Measurements from ENCODE around the gene GNG13.

The GNG13 gene

DNA sequence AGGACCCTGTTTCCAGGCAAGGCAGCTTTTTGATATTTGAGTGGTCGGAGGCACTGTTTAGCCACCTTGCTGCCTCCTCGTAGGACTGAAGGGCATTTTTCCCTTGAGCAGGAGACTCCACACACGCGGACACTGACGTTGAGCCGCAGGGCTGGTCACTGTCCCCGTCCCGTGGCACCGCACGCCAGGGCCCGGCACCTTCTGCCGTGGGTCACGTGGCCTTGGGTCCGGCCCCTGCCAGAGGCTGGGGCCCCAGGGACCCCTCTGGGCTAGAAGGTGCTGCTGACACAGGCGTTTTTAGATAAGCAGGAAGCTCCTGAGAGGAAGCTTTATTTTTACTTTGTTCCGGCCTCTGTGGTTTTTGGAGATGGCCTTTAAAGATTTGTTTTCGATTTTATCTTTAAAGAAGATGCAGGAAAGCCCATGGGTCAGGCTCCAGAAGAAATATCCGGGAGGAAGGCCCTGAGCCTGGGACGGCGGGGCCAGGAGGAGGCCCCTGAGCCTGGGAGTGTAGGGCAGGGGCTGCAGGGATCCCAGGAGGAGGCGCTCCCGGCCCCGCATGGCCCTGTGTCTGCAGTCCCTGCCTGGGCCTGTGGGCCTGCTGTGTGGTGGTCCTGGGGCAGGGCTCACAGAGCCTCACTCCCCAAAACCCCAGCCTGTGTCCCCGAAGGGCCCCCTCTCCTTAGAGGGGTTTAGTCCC, 30.5 kb upstream of the GNG13 start:
- no peak overlapping the region for H3K4me3 ChIP-seq (ENCODE audit: low read depth, low read length)
- no peak for DNase-seq (ENCODE audit: low read depth)

DNA sequence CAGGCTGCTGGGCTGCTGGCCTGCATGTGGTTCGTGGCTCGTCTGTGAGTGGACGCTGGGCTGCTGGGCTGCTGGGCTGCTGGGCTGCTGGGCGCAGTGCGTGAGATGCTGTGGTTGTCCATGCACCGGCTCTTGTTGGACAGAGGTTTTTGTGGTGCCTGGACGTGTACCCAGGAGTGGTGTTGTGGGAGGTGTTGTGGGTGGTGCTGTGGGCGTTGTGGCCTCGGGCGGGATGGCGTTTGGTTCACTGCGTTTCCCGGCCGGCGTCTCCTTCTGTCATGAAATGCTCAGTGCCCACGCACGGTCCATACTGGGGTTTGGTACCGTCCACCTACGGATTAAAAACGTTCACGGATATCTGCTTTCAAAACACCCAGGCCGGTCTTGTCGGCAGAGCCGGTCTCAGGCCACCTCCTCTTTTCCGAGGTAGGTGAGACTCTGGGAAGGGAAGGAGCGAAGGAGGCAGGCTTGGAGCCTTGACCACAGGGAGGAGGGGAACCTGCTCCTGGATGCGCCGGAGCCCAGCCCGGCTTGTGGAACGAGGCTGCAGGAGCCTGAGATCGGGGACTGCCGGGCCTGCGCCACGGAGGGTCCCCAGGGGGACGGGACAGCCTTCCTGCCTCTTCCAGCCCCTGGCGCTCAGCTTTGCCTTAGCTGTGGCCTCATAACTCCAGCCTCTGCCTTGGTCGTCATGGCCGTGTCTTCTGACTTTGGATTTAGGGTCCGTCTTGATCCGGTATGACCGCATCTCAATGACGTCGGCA, 29.8 kb upstream of the GNG13 start:
- H3K4me3 ChIP-seq (ENCODE audit: low read depth, low read length), result no peak overlapping the region
- DNase-seq (ENCODE audit: low read depth), result no peak
- TF ChIP-seq, protein P1, sequence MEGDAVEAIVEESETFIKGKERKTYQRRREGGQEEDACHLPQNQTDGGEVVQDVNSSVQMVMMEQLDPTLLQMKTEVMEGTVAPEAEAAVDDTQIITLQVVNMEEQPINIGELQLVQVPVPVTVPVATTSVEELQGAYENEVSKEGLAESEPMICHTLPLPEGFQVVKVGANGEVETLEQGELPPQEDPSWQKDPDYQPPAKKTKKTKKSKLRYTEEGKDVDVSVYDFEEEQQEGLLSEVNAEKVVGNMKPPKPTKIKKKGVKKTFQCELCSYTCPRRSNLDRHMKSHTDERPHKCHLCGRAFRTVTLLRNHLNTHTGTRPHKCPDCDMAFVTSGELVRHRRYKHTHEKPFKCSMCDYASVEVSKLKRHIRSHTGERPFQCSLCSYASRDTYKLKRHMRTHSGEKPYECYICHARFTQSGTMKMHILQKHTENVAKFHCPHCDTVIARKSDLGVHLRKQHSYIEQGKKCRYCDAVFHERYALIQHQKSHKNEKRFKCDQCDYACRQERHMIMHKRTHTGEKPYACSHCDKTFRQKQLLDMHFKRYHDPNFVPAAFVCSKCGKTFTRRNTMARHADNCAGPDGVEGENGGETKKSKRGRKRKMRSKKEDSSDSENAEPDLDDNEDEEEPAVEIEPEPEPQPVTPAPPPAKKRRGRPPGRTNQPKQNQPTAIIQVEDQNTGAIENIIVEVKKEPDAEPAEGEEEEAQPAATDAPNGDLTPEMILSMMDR (IDR thresholded peaks at IDR 0.05; ENCODE audit: control insufficient read depth, extremely low read depth, insufficient read depth), result no peak

More for the DNA sequence above, 30.5 kb upstream of the GNG13 start:
- TF ChIP-seq, protein P1 (IDR thresholded peaks at IDR 0.05; ENCODE audit: control insufficient read depth, extremely low read depth, insufficient read depth), result no peak

DNA sequence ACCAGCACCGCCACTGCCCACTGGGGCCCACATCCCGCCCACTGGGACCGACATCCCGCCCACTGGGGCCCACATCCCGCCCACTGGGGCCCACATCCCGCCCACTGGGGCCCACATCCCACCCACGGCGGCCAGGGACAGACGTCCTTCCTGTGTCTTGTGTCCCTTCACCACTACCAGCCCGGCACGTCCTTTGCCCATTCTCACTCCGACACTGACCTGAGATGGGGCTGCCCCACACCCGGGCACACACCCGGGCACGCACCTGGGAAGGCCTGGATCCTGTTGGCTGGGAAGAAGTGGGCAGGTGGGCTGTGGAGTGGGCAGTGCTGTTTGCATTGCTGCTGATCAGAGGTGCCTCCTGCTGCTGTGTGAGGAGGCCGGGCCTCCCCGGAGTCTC, 28.4 kb upstream of the GNG13 start:
- no peak for DNase-seq (ENCODE audit: low read depth)
- no peak overlapping the region for H3K4me3 ChIP-seq (ENCODE audit: low read depth, low read length)
- TF ChIP-seq, protein P1 (IDR thresholded peaks at IDR 0.05; ENCODE audit: control insufficient read depth, extremely low read depth, insufficient read depth), result no peak

DNA sequence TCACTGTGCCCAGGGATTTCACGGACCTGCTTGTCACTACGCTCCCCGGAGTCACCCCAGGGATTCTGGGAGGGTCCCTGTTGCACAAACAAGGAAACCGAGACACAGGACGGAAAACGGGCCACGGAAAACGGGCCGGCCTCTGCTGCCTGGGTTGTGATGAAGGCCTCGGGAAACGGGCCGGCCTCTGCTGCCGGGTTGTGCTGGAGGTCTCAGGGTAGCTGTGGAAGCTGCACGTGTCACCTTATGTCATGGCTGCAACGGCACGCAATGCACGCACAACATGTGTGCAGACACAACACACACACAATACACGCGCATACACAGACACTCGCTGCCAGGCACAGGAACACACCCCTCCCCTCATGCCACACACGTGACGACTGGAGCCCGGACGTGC, 27.0 kb upstream of the GNG13 start:
- no peak overlapping the region for H3K4me3 ChIP-seq (ENCODE audit: low read depth, low read length)
- no peak for DNase-seq (ENCODE audit: low read depth)
- TF ChIP-seq, protein P1 (IDR thresholded peaks at IDR 0.05; ENCODE audit: control insufficient read depth, extremely low read depth, insufficient read depth), result no peak

DNA sequence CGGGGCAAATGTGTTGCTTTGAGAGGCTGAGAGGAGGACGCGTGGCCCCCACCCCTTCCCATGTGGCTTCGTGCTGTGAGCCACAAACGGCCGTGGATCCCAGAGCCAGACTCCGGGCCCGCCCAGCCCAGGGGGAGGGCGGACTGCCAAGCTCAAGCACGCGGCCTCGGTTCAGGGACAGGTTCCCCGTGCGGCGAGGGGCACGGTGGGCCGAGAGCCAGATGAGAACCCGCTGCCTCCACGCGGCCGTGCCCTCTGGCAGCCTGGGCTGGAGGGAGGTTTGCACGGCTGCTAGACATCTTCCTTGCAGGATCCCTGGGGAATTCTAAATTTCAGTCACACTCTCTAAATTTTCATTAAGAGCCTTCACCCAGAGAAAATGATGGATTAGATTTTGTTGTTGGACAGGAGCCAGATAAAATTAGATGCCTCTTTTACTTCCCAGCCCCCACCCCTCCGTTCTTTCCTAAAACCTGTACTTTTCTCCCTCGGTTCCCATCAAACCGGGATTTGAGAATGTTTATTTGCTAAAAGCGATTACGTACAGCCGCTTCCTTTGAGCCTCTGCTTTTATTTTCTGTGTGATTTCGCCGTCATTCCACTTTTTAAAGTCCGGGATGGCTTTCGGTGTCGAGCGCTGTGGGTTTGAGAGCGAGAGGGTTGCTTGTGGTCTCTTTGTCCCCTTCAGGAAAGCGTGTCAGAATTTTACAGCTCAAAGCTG, 25.0 kb upstream of the GNG13 start:
- no peak overlapping the region for H3K4me3 ChIP-seq (ENCODE audit: low read depth, low read length)
- TF ChIP-seq, protein P1 (IDR thresholded peaks at IDR 0.05; ENCODE audit: control insufficient read depth, extremely low read depth, insufficient read depth), result no peak
- DNase-seq (ENCODE audit: low read depth), result no peak

DNA sequence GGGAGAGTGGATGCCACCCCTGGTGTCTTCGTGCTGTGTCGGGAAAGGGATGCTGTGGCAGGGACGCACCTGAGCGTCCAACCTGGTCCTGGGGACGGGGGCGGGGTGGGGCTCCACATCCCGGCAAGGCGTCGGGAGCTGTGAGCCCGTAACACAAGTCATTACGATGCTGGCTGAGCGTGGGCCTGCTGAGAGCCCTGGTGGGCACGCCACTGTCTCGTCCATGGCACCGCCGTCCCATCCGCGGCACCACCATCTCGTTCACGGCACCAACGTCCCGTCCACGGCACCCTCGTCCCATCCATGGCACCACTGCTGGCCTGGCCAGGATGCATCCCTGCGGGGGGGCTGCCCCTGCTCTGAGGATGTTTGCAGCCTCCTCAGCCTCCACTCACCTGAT, 24.1 kb upstream of the GNG13 start:
- H3K4me3 ChIP-seq (ENCODE audit: low read depth, low read length), result no peak overlapping the region

More for the DNA sequence above, 24.1 kb upstream of the GNG13 start:
- TF ChIP-seq, protein P1 (IDR thresholded peaks at IDR 0.05; ENCODE audit: control insufficient read depth, extremely low read depth, insufficient read depth), result no peak
- no peak for DNase-seq (ENCODE audit: low read depth)
